Rectal smooth muscle tissue (tissue), 1 donor: Measurements from ENCODE around the gene SMG6.
A peak's percentile ranks its signal among the peaks of the same experiment; 100 is the strongest.

Experiments
- H3K27ac ChIP-seq: one replicate; pipeline ENCODE4 v1.7.0; 2013; ENCODE audit warnings: low read depth, low read length, inconsistent platforms
- H3K27me3 ChIP-seq: one replicate; pipeline ENCODE4 v1.7.0; 2013; ENCODE audit warnings: low read length; ENCODE audit not compliant: control insufficient read depth, insufficient read depth
- H3K36me3 ChIP-seq: one replicate; pipeline ENCODE4 v1.7.0; 2013; ENCODE audit warnings: low read length; ENCODE audit not compliant: control insufficient read depth, insufficient read depth
- H3K4me1 ChIP-seq: one replicate; pipeline ENCODE4 v1.7.0; 2013; ENCODE audit warnings: low read length; ENCODE audit not compliant: control insufficient read depth, insufficient read depth
- H3K4me3 ChIP-seq: one replicate; pipeline ENCODE4 v1.7.0; 2013; ENCODE audit warnings: low read length
- H3K9ac ChIP-seq: one replicate; pipeline ENCODE4 v1.7.0; 2013; ENCODE audit warnings: low read length

SMG6 gene

DNA sequence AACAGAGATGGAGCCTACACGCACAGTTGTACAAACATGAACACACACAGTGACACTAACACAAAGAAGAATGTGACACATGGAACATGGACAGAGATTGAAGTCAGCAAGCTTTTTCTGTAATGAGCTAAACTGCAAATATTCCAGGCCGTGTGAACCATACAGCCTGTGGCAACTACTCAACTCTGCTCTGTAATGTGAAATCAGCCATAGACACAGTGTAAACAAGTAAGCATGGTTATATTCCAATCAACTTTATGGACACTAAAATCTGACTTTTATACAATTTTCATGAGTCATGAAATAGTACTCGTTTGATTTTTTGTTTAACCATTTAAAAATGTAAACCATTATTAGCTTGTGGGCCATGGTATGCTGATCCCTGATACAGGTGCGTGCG is 120.2 kb downstream of the SMG6 start:
- Histone ChIP-seq H3K4me1 (peaks cover 42% of the 10 kb centered on the region), H3K4me3 (no peak overlapping the region), H3K9ac (no peak overlapping the region), H3K36me3 (peaks cover 19% of the 10 kb centered on the region), H3K27me3 (no peaks in the 10 kb centered on the region), H3K27ac (peak overlapping the region; percentile 92)

DNA sequence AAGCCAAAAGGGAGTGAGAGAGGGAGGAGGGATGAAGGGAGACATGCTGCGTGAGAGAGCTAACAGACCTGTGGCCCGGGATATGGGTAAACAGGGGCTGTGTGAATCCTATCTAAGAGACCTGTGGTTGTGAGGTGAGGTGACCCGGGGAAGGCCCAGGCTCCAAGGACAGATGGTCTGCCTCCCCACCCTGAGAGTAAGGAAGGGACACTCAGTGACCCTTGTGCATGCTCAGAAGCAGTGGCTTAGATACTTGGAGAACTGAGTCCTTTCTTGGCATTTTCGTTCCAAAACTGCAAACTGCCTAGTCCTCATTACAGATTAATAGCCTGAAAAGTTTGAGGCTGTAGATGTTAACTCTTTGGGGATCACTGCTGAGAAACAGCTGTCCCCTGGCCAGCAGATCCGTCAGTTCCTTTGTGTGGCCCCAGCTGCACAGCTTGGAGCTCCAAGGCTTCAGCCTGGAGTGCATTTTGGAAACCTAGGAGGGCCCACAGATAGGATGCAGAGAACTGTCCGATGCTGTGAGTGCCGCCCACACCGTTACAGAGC is 121.6 kb downstream of the SMG6 start:
- H3K36me3 ChIP-seq, result peaks cover 14% of the 10 kb centered on the region
- peak overlapping the region; percentile 92 for H3K27ac ChIP-seq
- H3K4me1 ChIP-seq, result peaks cover 55% of the 10 kb centered on the region
- H3K9ac ChIP-seq, result peak overlapping the region; percentile 0
- no peaks in the 10 kb centered on the region for H3K27me3 ChIP-seq
- H3K4me3 ChIP-seq, result no peak overlapping the region

DNA sequence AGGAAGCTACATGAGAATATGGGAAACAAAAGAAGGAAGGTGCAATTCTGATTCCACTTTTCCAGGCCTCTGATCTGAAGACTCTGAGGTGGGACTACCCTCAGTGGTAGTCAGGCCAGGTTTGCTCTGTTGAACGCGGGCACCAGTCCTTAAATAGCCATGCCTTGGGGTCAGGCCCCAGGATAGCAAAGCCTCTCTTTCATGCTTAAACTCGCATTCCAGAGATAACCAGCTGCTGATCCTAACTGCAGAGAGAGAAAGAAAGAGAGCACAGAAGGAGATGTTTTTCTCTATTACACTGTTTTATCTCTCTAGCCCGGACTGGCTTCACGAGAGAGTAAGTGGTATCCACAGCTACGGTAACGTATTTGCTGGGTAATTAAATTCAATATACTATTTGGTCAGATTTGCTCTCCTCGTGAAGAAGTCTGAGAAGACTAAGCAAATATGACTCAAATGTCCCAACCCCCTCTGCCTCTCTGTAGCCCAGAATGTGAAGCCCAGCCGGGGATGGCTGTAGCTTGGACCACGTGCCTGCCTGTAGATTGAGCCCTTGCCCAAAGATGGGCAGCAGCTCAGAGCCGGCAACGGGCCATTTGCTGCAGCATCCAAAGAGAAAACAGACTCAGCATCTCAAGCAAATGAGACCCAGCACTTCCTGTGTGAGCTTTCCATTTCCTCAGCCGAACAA is 122.2 kb downstream of the SMG6 start:
- Histone ChIP-seq H3K36me3 (peaks cover 11% of the 10 kb centered on the region), H3K4me3 (no peak overlapping the region), H3K27ac (peak overlapping the region; percentile 92), H3K9ac (peak overlapping the region; percentile 0), H3K4me1 (peaks cover 62% of the 10 kb centered on the region), H3K27me3 (no peaks in the 10 kb centered on the region)

DNA sequence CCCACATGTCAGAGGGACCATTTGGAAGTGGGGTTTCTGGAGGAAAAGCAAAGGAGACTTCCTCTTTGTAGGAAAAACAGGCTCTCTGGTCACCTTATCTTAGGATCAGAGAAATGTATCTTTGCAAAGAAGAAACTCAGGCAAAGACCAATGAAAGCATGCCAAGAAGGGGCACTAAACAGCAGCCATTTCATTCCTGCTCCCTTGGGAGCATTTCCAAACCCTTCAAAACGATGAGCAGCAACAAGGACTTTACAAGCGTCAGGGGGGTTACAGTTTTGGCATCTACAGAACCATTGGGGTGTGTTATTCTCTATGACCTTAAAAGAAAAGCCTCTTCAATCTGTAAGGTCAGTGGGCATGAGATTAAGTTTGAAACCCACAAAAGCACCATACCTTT is 122.8 kb downstream of the SMG6 start:
- Histone ChIP-seq H3K9ac (no peak overlapping the region), H3K27ac (peak overlapping the region; percentile 92), H3K27me3 (no peaks in the 10 kb centered on the region), H3K4me3 (no peak overlapping the region), H3K4me1 (peaks cover 67% of the 10 kb centered on the region), H3K36me3 (peaks cover 6% of the 10 kb centered on the region)

DNA sequence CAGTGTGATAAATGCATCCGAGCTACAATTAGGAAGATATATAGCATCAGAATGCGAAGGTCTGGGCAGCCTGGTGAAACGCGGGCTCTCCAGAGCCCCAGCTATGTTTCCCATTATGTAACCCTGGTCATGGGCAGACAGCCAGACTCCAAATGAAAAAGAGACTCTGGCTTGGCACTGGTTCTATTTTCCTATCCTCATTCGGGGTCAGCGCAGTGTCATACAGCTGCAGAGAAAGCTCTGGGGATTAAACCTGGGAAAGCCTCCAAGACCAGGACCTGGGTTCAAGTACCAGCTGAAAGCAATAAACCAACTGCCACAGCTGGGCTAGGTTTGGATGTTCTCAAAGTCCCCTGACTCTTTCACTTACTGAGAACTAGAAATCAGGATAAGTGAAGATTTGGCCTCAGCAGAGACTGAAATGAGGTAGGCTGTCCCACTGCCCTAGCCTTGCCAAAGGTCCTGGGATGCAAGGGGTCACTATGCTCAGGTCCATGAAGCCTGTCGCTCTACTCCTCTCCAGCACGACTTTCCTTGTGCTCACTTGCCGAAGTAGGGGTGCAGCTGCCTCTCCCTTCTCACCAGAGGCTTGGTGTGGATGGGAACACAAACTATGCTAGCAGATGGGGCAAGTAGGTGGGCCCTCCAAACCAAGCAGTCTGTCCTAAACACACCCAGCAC is 123.8 kb downstream of the SMG6 start:
- Histone ChIP-seq H3K27ac (peak overlapping the region; percentile 92), H3K9ac (no peak overlapping the region), H3K36me3 (peaks cover 2% of the 10 kb centered on the region), H3K4me1 (peaks cover 78% of the 10 kb centered on the region), H3K27me3 (no peaks in the 10 kb centered on the region), H3K4me3 (peak overlapping the region; percentile 0)

DNA sequence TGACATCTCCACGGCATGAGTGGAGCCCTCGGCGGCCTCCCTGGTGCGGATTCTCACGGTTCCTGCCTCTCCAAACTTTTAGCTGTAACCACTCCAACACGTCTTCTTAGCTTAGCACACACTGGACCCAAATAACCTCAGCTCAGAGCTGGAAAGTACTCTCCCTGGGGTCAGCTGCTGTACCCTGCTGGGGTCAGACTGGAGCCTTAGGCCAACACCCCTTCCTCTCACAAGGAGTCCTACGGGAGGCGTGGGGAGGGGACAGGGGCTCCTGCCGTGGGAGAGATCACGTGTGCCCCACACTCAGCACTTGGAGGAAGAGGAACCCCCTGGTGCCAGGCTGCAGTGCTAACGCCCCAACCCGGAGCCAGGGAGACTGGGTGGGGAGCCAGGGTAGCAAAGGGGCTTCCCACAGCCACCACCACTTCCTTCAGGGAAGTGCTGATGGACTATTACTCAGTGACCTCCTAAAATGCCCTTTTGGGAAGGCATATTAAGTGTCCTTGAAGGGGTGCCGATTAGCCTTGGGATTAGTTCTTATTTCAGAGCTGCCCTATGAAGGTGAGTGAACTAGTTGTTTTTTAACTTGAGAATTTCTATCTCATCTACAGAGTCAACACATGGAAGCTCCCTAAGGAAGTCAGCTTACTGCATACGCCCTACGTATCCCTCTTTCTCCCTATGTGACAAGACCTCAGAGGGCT is 124.6 kb downstream of the SMG6 start:
- Histone ChIP-seq H3K27me3 (no peaks in the 10 kb centered on the region), H3K36me3 (peaks cover 2% of the 10 kb centered on the region), H3K9ac (no peak overlapping the region), H3K4me3 (peak overlapping the region; percentile 45), H3K4me1 (peaks cover 85% of the 10 kb centered on the region), H3K27ac (peak overlapping the region; percentile 92)

DNA sequence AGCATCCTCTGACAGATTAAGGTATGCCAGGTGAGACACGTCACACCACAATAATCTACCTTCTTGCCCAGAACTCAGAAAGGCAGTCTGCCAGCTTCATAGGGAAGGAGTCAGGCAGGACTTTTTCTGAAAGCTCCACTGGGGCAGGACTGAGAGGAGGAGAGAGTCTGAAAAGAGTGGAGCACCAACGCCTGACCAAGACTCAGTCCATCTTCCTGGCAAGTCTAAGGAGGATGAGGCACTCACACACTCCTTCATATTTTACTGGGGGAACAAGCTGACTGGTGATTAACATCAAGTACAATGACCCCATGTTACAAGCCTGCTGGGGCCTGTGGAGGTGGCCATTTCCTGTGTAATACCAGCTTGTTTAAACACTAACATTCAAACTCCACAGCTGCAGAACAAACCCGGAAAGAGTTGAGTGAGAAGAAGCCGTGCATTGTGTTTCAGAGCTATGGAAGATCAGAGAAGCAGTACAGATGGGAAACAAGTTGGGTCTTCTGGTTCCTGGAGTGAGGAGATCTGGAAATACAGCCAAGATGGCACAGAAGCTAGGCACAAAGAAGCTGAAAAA is 126.3 kb downstream of the SMG6 start:
- peak overlapping the region; percentile 60 for H3K27ac ChIP-seq
- no peaks in the 10 kb centered on the region for H3K27me3 ChIP-seq
- no peak overlapping the region for H3K4me3 ChIP-seq
- H3K4me1 ChIP-seq, result peaks cover 97% of the 10 kb centered on the region
- H3K36me3 ChIP-seq, result no peaks in the 10 kb centered on the region
- H3K9ac ChIP-seq, result no peak overlapping the region

DNA sequence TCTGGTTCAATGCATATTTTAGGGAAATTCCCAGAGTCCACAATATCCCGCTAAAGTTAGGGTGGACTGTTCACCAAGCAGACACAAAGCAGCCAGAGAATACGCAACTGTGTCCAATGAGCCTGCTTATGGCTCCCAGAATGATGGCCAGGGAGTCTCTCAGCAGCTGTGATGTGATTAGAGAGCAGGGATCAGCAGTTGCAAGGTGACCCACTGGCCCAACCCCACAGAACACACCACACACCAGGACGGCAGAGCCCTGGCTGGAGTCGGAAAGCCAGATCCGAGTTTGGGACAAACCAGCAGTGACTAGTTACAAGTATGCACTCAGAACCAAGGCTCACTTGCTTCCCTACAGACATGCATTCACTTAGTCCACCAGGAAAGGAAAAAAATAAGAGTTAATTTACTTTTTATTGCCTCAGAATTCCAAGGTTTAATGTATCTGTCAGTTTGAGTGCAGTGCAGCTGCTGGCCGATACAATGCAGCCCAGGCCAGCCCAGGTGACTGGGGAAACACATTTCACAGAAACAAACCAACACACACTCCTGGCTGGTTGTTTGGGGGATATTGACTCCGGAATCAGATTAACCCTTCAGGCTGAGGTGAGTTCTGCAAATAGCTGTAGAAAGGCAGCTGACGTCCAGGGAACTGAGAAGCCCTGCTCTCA is 127.0 kb downstream of the SMG6 start:
- H3K4me3 ChIP-seq, result no peak overlapping the region
- H3K27ac ChIP-seq, result peak overlapping the region; percentile 78
- no peak overlapping the region for H3K9ac ChIP-seq
- H3K4me1 ChIP-seq, result peaks cover 95% of the 10 kb centered on the region
- H3K27me3 ChIP-seq, result no peaks in the 10 kb centered on the region
- no peaks in the 10 kb centered on the region for H3K36me3 ChIP-seq

DNA sequence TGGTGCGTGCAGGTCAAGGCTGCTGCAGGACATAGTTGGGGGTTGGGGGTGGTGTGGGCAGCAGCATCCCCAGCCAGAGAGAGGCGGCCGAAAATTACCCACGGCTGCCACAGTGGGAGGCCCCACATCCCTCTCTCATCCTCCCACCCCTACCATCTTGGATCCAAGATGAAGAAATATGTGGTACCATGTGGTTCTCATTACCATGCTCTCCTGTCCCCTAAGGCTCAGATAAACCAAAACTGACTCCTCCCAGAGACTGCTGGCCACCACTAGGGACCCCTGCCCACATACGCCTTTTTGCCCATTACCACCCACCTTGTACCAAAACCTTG is 128.3 kb downstream of the SMG6 start:
- Histone ChIP-seq H3K36me3 (no peaks in the 10 kb centered on the region), H3K4me3 (no peak overlapping the region), H3K27me3 (no peaks in the 10 kb centered on the region), H3K27ac (peak overlapping the region; percentile 78), H3K9ac (no peak overlapping the region), H3K4me1 (peaks cover 85% of the 10 kb centered on the region)

DNA sequence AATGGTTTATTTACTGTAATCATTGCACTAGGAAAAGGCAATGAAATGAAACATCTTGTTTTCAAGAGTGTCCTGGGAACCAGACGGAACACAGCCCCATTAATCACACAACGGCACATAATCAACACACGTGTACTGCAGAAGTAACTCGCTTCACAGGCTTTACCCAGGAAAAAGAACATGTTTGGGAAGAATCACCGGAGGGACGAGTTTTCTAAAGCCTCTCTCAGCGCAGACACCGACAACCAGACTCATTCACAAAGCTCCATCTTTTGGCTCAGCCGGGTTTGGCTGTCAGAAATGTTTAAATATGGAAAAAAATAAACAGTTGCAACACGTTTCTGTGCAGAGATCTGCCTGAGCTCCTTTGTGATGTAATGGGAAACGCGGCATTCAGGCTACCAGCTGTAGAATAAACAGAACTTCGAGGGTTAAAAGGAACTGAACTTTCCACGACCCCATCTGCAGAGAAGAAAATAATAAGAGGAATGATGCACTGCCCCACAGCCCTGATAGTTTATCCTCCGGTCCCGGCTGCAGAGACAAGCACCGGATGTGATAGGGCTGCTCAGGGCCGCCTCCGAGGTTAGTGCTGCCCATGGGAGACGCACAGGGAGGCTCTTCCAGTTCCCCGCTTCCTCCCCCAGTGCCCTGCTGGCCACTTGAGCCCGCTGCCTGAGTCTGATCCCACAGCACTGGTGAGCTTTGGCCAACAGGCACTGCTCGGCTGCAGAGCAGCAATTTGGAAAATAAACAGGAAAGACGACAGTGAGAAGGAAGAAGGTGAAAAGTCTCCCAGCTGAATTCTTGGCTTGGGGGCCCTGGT is 128.9 kb downstream of the SMG6 start:
- no peak overlapping the region for H3K9ac ChIP-seq
- H3K36me3 ChIP-seq, result no peaks in the 10 kb centered on the region
- peak overlapping the region; percentile 30 for H3K4me3 ChIP-seq
- H3K27ac ChIP-seq, result peak overlapping the region; percentile 78
- no peaks in the 10 kb centered on the region for H3K27me3 ChIP-seq
- H3K4me1 ChIP-seq, result peaks cover 79% of the 10 kb centered on the region

DNA sequence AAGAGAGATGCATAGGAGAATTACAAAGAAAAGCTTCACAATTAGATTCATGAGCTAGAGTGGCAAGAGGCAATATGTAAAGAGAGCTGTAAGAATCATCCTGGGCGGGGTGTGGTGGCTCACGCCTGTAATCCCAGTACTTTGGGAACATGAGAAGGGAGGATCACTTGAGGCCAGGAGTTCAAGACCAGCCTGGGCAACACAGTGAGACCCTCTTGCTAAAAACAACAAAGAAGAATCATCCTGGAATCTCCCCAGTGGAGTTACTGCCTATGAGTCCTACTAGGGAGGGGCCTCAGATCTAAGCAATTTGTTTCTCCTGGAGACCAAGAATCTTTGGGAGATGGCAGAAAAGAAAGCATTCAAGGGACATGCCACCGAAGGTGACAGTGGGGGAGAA is 129.6 kb downstream of the SMG6 start:
- Histone ChIP-seq H3K27ac (peak overlapping the region; percentile 78), H3K4me3 (no peak overlapping the region), H3K9ac (no peak overlapping the region), H3K36me3 (no peaks in the 10 kb centered on the region), H3K27me3 (no peaks in the 10 kb centered on the region), H3K4me1 (peaks cover 74% of the 10 kb centered on the region)
